ENCODE measurements around the gene KIRREL3.
A peak's percentile ranks its signal among the peaks of the same experiment; 100 is the strongest.
"Not testable (repeated sequence)": the region's sequence is repeated elsewhere in the genome, so short reads cannot be mapped to it uniquely, and the experiment has no call there.

KIRREL3 gene

GRCh38 chr11:126381960-126382359 is 618.6 kb downstream of the KIRREL3 start:
- DNase-seq (ENCODE audit: low spot score): not testable (repeated sequence)

GRCh38 chr11:126380909-126381308 is 619.7 kb downstream of the KIRREL3 start:
- no peak for DNase-seq (ENCODE audit: low spot score)

- no peak for DNase-seq (ENCODE audit: low spot score)
Measured at GRCh38 chr11:126378763-126379162, 621.8 kb downstream of the KIRREL3 start.

GRCh38 chr11:126375726-126376125 is 624.8 kb downstream of the KIRREL3 start:
- DNase-seq (ENCODE audit: low spot score): no peak

- not testable (repeated sequence) for DNase-seq (ENCODE audit: low spot score)
Measured at GRCh38 chr11:126374562-126375300, 625.8 kb downstream of the KIRREL3 start.

- peak; percentile 42 for DNase-seq (ENCODE audit: low spot score)
Measured at GRCh38 chr11:126373389-126374066, 627.0 kb downstream of the KIRREL3 start.

All from kidney tubule cell (primary cell).